ENCODE results near the gene FILIP1.

The FILIP1 gene

GRCh38 chr6:75460681-75461080 lies 32.9 kb downstream of the FILIP1 start:
- Histone ChIP-seq H3K4me3 (replicated peaks; ENCODE audit: insufficient read depth, low read length) (no peak overlapping the region), H3K27me3 (ENCODE audit: insufficient read depth, poor library complexity, severe bottlenecking) (peaks cover 5% of the 10 kb centered on the region), H3K27ac (replicated peaks) (no peak overlapping the region)
- TF ChIP-seq SPI1 (IDR thresholded peaks at IDR 0.05; ENCODE audit: borderline replicate concordance, low read depth) = no peak
- no peak for TF ChIP-seq GABPA (IDR thresholded peaks at IDR 0.05; ENCODE audit: low read depth)
- TF ChIP-seq, protein P1, sequence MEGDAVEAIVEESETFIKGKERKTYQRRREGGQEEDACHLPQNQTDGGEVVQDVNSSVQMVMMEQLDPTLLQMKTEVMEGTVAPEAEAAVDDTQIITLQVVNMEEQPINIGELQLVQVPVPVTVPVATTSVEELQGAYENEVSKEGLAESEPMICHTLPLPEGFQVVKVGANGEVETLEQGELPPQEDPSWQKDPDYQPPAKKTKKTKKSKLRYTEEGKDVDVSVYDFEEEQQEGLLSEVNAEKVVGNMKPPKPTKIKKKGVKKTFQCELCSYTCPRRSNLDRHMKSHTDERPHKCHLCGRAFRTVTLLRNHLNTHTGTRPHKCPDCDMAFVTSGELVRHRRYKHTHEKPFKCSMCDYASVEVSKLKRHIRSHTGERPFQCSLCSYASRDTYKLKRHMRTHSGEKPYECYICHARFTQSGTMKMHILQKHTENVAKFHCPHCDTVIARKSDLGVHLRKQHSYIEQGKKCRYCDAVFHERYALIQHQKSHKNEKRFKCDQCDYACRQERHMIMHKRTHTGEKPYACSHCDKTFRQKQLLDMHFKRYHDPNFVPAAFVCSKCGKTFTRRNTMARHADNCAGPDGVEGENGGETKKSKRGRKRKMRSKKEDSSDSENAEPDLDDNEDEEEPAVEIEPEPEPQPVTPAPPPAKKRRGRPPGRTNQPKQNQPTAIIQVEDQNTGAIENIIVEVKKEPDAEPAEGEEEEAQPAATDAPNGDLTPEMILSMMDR (IDR thresholded peaks at IDR 0.05; ENCODE audit: insufficient read depth, low read length) = no peak
- TF ChIP-seq POLR2AphosphoS5 (IDR thresholded peaks at IDR 0.05; ENCODE audit: low read depth) = no peak
- DNase-seq (ENCODE audit: low read depth in 1 of 2, low spot score in 1 of 2) = no peak

- TF ChIP-seq GABPA (IDR thresholded peaks at IDR 0.05; ENCODE audit: low read depth) (no peak), SPI1 (IDR thresholded peaks at IDR 0.05; ENCODE audit: borderline replicate concordance, low read depth) (no peak), POLR2AphosphoS5 (IDR thresholded peaks at IDR 0.05; ENCODE audit: low read depth) (no peak)
- TF ChIP-seq, protein P2, sequence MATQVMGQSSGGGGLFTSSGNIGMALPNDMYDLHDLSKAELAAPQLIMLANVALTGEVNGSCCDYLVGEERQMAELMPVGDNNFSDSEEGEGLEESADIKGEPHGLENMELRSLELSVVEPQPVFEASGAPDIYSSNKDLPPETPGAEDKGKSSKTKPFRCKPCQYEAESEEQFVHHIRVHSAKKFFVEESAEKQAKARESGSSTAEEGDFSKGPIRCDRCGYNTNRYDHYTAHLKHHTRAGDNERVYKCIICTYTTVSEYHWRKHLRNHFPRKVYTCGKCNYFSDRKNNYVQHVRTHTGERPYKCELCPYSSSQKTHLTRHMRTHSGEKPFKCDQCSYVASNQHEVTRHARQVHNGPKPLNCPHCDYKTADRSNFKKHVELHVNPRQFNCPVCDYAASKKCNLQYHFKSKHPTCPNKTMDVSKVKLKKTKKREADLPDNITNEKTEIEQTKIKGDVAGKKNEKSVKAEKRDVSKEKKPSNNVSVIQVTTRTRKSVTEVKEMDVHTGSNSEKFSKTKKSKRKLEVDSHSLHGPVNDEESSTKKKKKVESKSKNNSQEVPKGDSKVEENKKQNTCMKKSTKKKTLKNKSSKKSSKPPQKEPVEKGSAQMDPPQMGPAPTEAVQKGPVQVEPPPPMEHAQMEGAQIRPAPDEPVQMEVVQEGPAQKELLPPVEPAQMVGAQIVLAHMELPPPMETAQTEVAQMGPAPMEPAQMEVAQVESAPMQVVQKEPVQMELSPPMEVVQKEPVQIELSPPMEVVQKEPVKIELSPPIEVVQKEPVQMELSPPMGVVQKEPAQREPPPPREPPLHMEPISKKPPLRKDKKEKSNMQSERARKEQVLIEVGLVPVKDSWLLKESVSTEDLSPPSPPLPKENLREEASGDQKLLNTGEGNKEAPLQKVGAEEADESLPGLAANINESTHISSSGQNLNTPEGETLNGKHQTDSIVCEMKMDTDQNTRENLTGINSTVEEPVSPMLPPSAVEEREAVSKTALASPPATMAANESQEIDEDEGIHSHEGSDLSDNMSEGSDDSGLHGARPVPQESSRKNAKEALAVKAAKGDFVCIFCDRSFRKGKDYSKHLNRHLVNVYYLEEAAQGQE (IDR thresholded peaks at IDR 0.05; ENCODE audit: insufficient replicate concordance, low read depth) = no peak
- TF ChIP-seq, protein P1 (IDR thresholded peaks at IDR 0.05; ENCODE audit: insufficient read depth, low read length) = no peak
- Histone ChIP-seq H3K4me3 (replicated peaks; ENCODE audit: insufficient read depth, low read length) (no peak overlapping the region), H3K27me3 (ENCODE audit: insufficient read depth, poor library complexity, severe bottlenecking) (peaks cover 5% of the 10 kb centered on the region), H3K27ac (replicated peaks) (no peak overlapping the region)
- DNase-seq (ENCODE audit: low read depth in 1 of 2, low spot score in 1 of 2) = no peak
Observed at GRCh38 chr6:75458895-75459294, 34.7 kb downstream of the FILIP1 start.

GRCh38 chr6:75450903-75451302 lies 42.7 kb downstream of the FILIP1 start:
- Histone ChIP-seq H3K27me3 (ENCODE audit: insufficient read depth, poor library complexity, severe bottlenecking) (peaks cover 5% of the 10 kb centered on the region), H3K27ac (replicated peaks) (no peak overlapping the region), H3K4me3 (replicated peaks; ENCODE audit: insufficient read depth, low read length) (no peak overlapping the region)
- peak; percentile 6 to 53 for DNase-seq (ENCODE audit: low read depth in 1 of 2, low spot score in 1 of 2)
- TF ChIP-seq, protein P2 (IDR thresholded peaks at IDR 0.05; ENCODE audit: insufficient replicate concordance, low read depth) = no peak
- TF ChIP-seq SPI1 (IDR thresholded peaks at IDR 0.05; ENCODE audit: borderline replicate concordance, low read depth) = peak; percentile 78

- DNase-seq (ENCODE audit: low read depth in 1 of 2, low spot score in 1 of 2) = no peak
- Histone ChIP-seq H3K27me3 (ENCODE audit: insufficient read depth, poor library complexity, severe bottlenecking) (peaks cover 5% of the 10 kb centered on the region), H3K4me3 (replicated peaks; ENCODE audit: insufficient read depth, low read length) (no peak overlapping the region), H3K27ac (replicated peaks) (no peak overlapping the region)
- TF ChIP-seq, protein P1 (IDR thresholded peaks at IDR 0.05; ENCODE audit: insufficient read depth, low read length) = no peak
- TF ChIP-seq POLR2AphosphoS5 (IDR thresholded peaks at IDR 0.05; ENCODE audit: low read depth) (no peak), GABPA (IDR thresholded peaks at IDR 0.05; ENCODE audit: low read depth) (no peak), SPI1 (IDR thresholded peaks at IDR 0.05; ENCODE audit: borderline replicate concordance, low read depth) (no peak)
- TF ChIP-seq, protein P2 (IDR thresholded peaks at IDR 0.05; ENCODE audit: insufficient replicate concordance, low read depth) = no peak
Observed at GRCh38 chr6:75449630-75450206, 43.9 kb downstream of the FILIP1 start.

All from HL-60 (cell line).